Mucosa of rectum (tissue), 2 donors: ENCODE results near the gene STRAP.

Source experiments
- H3K27ac ChIP-seq, 2 donors: one replicate each; pipeline ENCODE4 v1.7.0; 2013; ENCODE audit warnings: inconsistent platforms in 2 of 2, low read depth in 2 of 2, low read length in 2 of 2
- H3K27me3 ChIP-seq, 2 donors: one replicate each; pipeline ENCODE4 v1.7.0; 2013; ENCODE audit warnings: low read length in 2 of 2; ENCODE audit not compliant: control insufficient read depth in 2 of 2, insufficient read depth in 2 of 2
- H3K36me3 ChIP-seq, 2 donors: one replicate each; pipeline ENCODE4 v1.7.0; 2013; ENCODE audit warnings: low read length in 2 of 2; ENCODE audit not compliant: control insufficient read depth in 2 of 2, insufficient read depth in 2 of 2
- H3K4me1 ChIP-seq, 2 donors: one replicate each; pipeline ENCODE4 v1.7.0; 2013; ENCODE audit warnings: low read length in 2 of 2, mild to moderate bottlenecking in 1 of 2; ENCODE audit not compliant: control insufficient read depth in 2 of 2, insufficient read depth in 2 of 2
- H3K4me3 ChIP-seq, 2 donors: one replicate each; pipeline ENCODE4 v1.7.0; 2013; ENCODE audit warnings: low read length in 2 of 2
- H3K9ac ChIP-seq, 2 donors: one replicate each; pipeline ENCODE4 v1.7.0; 2013; ENCODE audit warnings: low read length in 2 of 2, low read depth in 1 of 2, mild to moderate bottlenecking in 1 of 2
- H3K9me3 ChIP-seq, 2 donors: one replicate each; pipeline ENCODE4 v1.7.0; 2013; ENCODE audit warnings: low read length in 2 of 2; ENCODE audit not compliant: control insufficient read depth in 2 of 2
- donor health status: healthy.
- donor health status: Normal muscosa, but diverticular disease.

STRAP gene

GRCh38 chr12:15918066-15918465, 35.9 kb downstream of the STRAP start:
- H3K4me3 ChIP-seq = no peak overlapping the region
- no peaks in the 10 kb centered on the region for H3K36me3 ChIP-seq
- no peaks in the 10 kb centered on the region for H3K4me1 ChIP-seq
- no peak overlapping the region for H3K9ac ChIP-seq
- H3K27me3 ChIP-seq = no peaks in the 10 kb centered on the region
- no peak overlapping the region for H3K27ac ChIP-seq
- no peaks in the 10 kb centered on the region for H3K9me3 ChIP-seq

GRCh38 chr12:15919418-15919817, 37.2 kb downstream of the STRAP start:
- H3K36me3 ChIP-seq = no peaks in the 10 kb centered on the region
- H3K9me3 ChIP-seq = no peaks in the 10 kb centered on the region
- H3K27ac ChIP-seq = peak overlapping the region in 1 of 2 donors; percentile 39
- no peaks in the 10 kb centered on the region for H3K27me3 ChIP-seq
- H3K9ac ChIP-seq = no peak overlapping the region
- H3K4me3 ChIP-seq = no peak overlapping the region
- H3K4me1 ChIP-seq = no peaks in the 10 kb centered on the region

GRCh38 chr12:15924956-15925355, 42.8 kb downstream of the STRAP start:
- H3K9ac ChIP-seq = no peak overlapping the region
- no peaks in the 10 kb centered on the region for H3K36me3 ChIP-seq
- no peaks in the 10 kb centered on the region for H3K4me1 ChIP-seq
- H3K27me3 ChIP-seq = no peaks in the 10 kb centered on the region
- H3K9me3 ChIP-seq = no peaks in the 10 kb centered on the region
- no peak overlapping the region for H3K27ac ChIP-seq
- H3K4me3 ChIP-seq = no peak overlapping the region

- H3K9me3 ChIP-seq = no peaks in the 10 kb centered on the region
- no peak overlapping the region for H3K4me3 ChIP-seq
- H3K36me3 ChIP-seq = no peaks in the 10 kb centered on the region
- H3K27me3 ChIP-seq = no peaks in the 10 kb centered on the region
- H3K9ac ChIP-seq = no peak overlapping the region
- no peaks in the 10 kb centered on the region for H3K4me1 ChIP-seq
- H3K27ac ChIP-seq = no peak overlapping the region
These were observed 46.2 kb downstream of the STRAP start for GRCh38 chr12:15928346-15928745.

- no peak overlapping the region for H3K9ac ChIP-seq
- H3K9me3 ChIP-seq = no peaks in the 10 kb centered on the region
- no peaks in the 10 kb centered on the region for H3K36me3 ChIP-seq
- no peaks in the 10 kb centered on the region for H3K4me1 ChIP-seq
- no peak overlapping the region for H3K27ac ChIP-seq
- no peak overlapping the region for H3K4me3 ChIP-seq
- H3K27me3 ChIP-seq = no peaks in the 10 kb centered on the region
These were observed 46.8 kb downstream of the STRAP start for GRCh38 chr12:15928870-15929571.

GRCh38 chr12:15931590-15932053, 49.4 kb downstream of the STRAP start:
- Histone ChIP-seq H3K27me3 (no peaks in the 10 kb centered on the region), H3K9ac (no peak overlapping the region), H3K9me3 (no peaks in the 10 kb centered on the region), H3K4me1 (no peaks in the 10 kb centered on the region), H3K36me3 (no peaks in the 10 kb centered on the region), H3K4me3 (no peak overlapping the region), H3K27ac (no peak overlapping the region)

GRCh38 chr12:15932327-15932726, 50.1 kb downstream of the STRAP start:
- no peaks in the 10 kb centered on the region for H3K27me3 ChIP-seq
- H3K27ac ChIP-seq = no peak overlapping the region
- no peaks in the 10 kb centered on the region for H3K9me3 ChIP-seq
- H3K4me1 ChIP-seq = no peaks in the 10 kb centered on the region
- no peaks in the 10 kb centered on the region for H3K36me3 ChIP-seq
- H3K4me3 ChIP-seq = no peak overlapping the region
- no peak overlapping the region for H3K9ac ChIP-seq

- Histone ChIP-seq H3K27ac (no peak overlapping the region), H3K4me1 (no peaks in the 10 kb centered on the region), H3K4me3 (no peak overlapping the region), H3K9ac (no peak overlapping the region), H3K27me3 (no peaks in the 10 kb centered on the region), H3K9me3 (no peaks in the 10 kb centered on the region), H3K36me3 (no peaks in the 10 kb centered on the region)
These were observed 50.8 kb downstream of the STRAP start for GRCh38 chr12:15932971-15933370.

GRCh38 chr12:15933751-15934150, 51.6 kb downstream of the STRAP start:
- H3K27me3 ChIP-seq = no peaks in the 10 kb centered on the region
- no peak overlapping the region for H3K4me3 ChIP-seq
- H3K4me1 ChIP-seq = no peaks in the 10 kb centered on the region
- H3K27ac ChIP-seq = no peak overlapping the region
- peaks cover 0 to under 1% of the 10 kb centered on the region in 2 donors for H3K9me3 ChIP-seq
- no peak overlapping the region for H3K9ac ChIP-seq
- no peaks in the 10 kb centered on the region for H3K36me3 ChIP-seq

GRCh38 chr12:15936751-15937150, 54.6 kb downstream of the STRAP start:
- Histone ChIP-seq H3K4me1 (no peaks in the 10 kb centered on the region), H3K27me3 (no peaks in the 10 kb centered on the region), H3K4me3 (no peak overlapping the region), H3K9me3 (peaks cover 0 to 4% of the 10 kb centered on the region in 2 donors), H3K9ac (no peak overlapping the region), H3K36me3 (no peaks in the 10 kb centered on the region), H3K27ac (no peak overlapping the region)
